Retinal pigment epithelial cell (primary cell): Measurements from ENCODE around the gene PDPK1.

Experiments
- DNase-seq: peaks from one replicate; pipeline ENCODE4 v3.0.0-alpha.2; 2010; ENCODE audit warnings: low read depth
- H3K4me3 ChIP-seq: 2 replicates; pipeline ENCODE4 v1.5.1; 2011; ENCODE audit warnings: mild to moderate bottlenecking, low read length, control low read depth, moderate library complexity
- CTCF ChIP-seq: conservative IDR thresholded peaks from 2 replicates; pipeline ENCODE4 v1.5.1; 2011; ENCODE audit warnings: low read depth, low read length, control low read depth, inconsistent platforms

The PDPK1 gene

GRCh38 chr16:2520097-2520783 is 17.6 kb upstream of the PDPK1 start, which contains the start of gene AMDHD2:
Gene AMDHD2, plus strand, starts transcription at chr16:2520371. Its CDS starts 88 bp downstream, at chr16:2520459.
- no peak for DNase-seq
- H3K4me3 ChIP-seq = peak within 1 kb of the TSS; percentile 61
- no peak for TF ChIP-seq CTCF

- TF ChIP-seq CTCF = peak; percentile 5
- peak overlapping the region; percentile 61 for H3K4me3 ChIP-seq
- no peak for DNase-seq
Observed at GRCh38 chr16:2520784-2521531, 16.9 kb upstream of the PDPK1 start.

GRCh38 chr16:2523801-2524231 is 14.0 kb upstream of the PDPK1 start:
- no peak for TF ChIP-seq CTCF
- DNase-seq = no peak
- no peak overlapping the region for H3K4me3 ChIP-seq

GRCh38 chr16:2524339-2524938 is 13.4 kb upstream of the PDPK1 start:
- DNase-seq = no peak
- TF ChIP-seq CTCF = no peak
- H3K4me3 ChIP-seq = no peak overlapping the region

GRCh38 chr16:2526135-2526534 is 11.7 kb upstream of the PDPK1 start:
- H3K4me3 ChIP-seq = no peak overlapping the region
- TF ChIP-seq CTCF = no peak
- DNase-seq = no peak

GRCh38 chr16:2527071-2527783 is 10.6 kb upstream of the PDPK1 start:
- DNase-seq = no peak
- TF ChIP-seq CTCF = no peak
- no peak overlapping the region for H3K4me3 ChIP-seq
